SH-SY5Y (cell line): ENCODE measurements around the gene CLEC4C.

Experiments used
- GATA2 ChIP-seq: IDR thresholded peaks from 2 replicates; pipeline ENCODE4 v1.6.1; 2011; ENCODE audit warnings: mild to moderate bottlenecking, low read depth, low read length
- GATA3 ChIP-seq: IDR thresholded peaks from 2 replicates; pipeline ENCODE4 v1.6.1; 2011; ENCODE audit warnings: low read depth, mild to moderate bottlenecking, low read length, moderate library complexity

DNA sequence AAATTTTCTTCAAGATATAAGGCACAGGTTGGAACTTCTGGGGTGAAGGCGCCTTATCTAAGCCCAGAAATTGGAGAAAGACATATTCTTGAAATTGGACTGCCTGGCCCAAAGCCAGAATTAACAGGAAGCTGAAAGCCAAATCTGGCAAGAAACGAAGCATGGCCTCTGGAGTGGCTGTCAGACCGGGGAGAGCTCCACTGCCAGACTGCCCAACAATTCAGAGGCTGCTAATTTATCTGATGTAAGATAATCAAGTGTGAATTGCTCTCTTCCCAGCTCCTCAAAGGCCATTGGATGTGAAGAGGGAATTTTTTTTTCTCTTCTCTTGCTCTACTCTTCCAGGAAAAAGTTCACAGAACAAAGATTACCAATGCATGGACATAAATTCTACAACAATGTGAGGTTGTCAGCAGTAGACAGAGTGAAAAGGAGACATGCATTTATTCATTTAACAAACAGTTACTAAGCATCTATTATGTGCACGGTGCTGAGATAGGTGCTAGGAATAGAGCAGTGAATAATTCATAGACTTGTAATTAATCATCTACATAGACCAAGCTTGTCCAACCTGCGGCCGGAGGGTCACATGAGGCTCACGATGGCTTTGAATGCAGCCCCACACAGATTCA is 51.5 kb downstream of the CLEC4C start, which contains the start of gene GDF3:
- TF ChIP-seq GATA3: no peak
- TF ChIP-seq GATA2: no peak
